ENCODE results near the gene DCBLD1.

DCBLD1 gene

GRCh38 chr6:117469791-117470190 is 12.7 kb upstream of the DCBLD1 start:
- DNase-seq (ENCODE audit: low read depth in 2 of 2), result no peak

GRCh38 chr6:117472667-117473066 is 9.8 kb upstream of the DCBLD1 start:
- DNase-seq (ENCODE audit: low read depth in 2 of 2), result no peak

GRCh38 chr6:117473401-117473800 is 9.1 kb upstream of the DCBLD1 start:
- DNase-seq (ENCODE audit: low read depth in 2 of 2), result no peak

GRCh38 chr6:117477988-117478852 is 4.3 kb upstream of the DCBLD1 start:
- DNase-seq (ENCODE audit: low read depth in 2 of 2), result no peak

- DNase-seq (ENCODE audit: low read depth in 2 of 2), result no peak
Measured at GRCh38 chr6:117478853-117479231, 3.6 kb upstream of the DCBLD1 start.

GRCh38 chr6:117480651-117481050 is 1.8 kb upstream of the DCBLD1 start:
- no peak for DNase-seq (ENCODE audit: low read depth in 2 of 2)

GRCh38 chr6:117481278-117481925 is 1.1 kb upstream of the DCBLD1 start:
- DNase-seq (ENCODE audit: low read depth in 2 of 2), result no peak

- DNase-seq (ENCODE audit: low read depth in 2 of 2), result no peak
Measured at GRCh38 chr6:117481926-117482239, 591 bp upstream of the DCBLD1 start.

GRCh38 chr6:117483004-117483644 is 650 bp downstream of the DCBLD1 start:
- no peak for DNase-seq (ENCODE audit: low read depth in 2 of 2)

- DNase-seq (ENCODE audit: low read depth in 2 of 2), result no peak
Measured at GRCh38 chr6:117483645-117484016, 1.2 kb downstream of the DCBLD1 start.

- no peak for DNase-seq (ENCODE audit: low read depth in 2 of 2)
Measured at GRCh38 chr6:117484052-117484646, 1.7 kb downstream of the DCBLD1 start.

GRCh38 chr6:117485433-117485832 is 3.0 kb downstream of the DCBLD1 start:
- DNase-seq (ENCODE audit: low read depth in 2 of 2), result no peak

GRCh38 chr6:117487821-117488220 is 5.3 kb downstream of the DCBLD1 start:
- DNase-seq (ENCODE audit: low read depth in 2 of 2), result no peak

GRCh38 chr6:117489003-117489402 is 6.5 kb downstream of the DCBLD1 start:
- DNase-seq (ENCODE audit: low read depth in 2 of 2), result no peak

- DNase-seq (ENCODE audit: low read depth in 2 of 2), result no peak
Measured at GRCh38 chr6:117491916-117492315, 9.4 kb downstream of the DCBLD1 start.

GRCh38 chr6:117493470-117493869 is 11.0 kb downstream of the DCBLD1 start:
- DNase-seq (ENCODE audit: low read depth in 2 of 2), result no peak

- DNase-seq (ENCODE audit: low read depth in 2 of 2), result no peak
Measured at GRCh38 chr6:117494283-117494682, 11.8 kb downstream of the DCBLD1 start.

- no peak for DNase-seq (ENCODE audit: low read depth in 2 of 2)
Measured at GRCh38 chr6:117494694-117495318, 12.3 kb downstream of the DCBLD1 start.

- DNase-seq (ENCODE audit: low read depth in 2 of 2), result no peak
Measured at GRCh38 chr6:117495425-117495824, 13.0 kb downstream of the DCBLD1 start.

GRCh38 chr6:117495869-117496268 is 13.4 kb downstream of the DCBLD1 start:
- DNase-seq (ENCODE audit: low read depth in 2 of 2), result no peak

GRCh38 chr6:117496383-117496990 is 14.0 kb downstream of the DCBLD1 start:
- no peak for DNase-seq (ENCODE audit: low read depth in 2 of 2)

- DNase-seq (ENCODE audit: low read depth in 2 of 2), result no peak
Measured at GRCh38 chr6:117497237-117497636, 14.8 kb downstream of the DCBLD1 start.

Measured in stimulated activated CD4-positive, alpha-beta T cell treated with anti-CD3 and anti-CD28 coated beads, Interleukin-15, amount 100 ng/mL, for 48 hours (primary cell).